ENCODE results near the gene PRKCA.

GRCh38 chr17:66767154-66767933 lies 464.9 kb downstream of the PRKCA start:
- TF ChIP-seq ZNF138 (CRISPR knock-in tag; conservative IDR thresholded peaks at IDR 0.05) (no peak), SMAD3 (CRISPR knock-in tag; IDR thresholded peaks at IDR 0.05; ENCODE audit: borderline replicate concordance) (no peak), ATF1 (CRISPR knock-in tag; IDR thresholded peaks at IDR 0.05) (no peak), CREB1 (CRISPR knock-in tag; IDR thresholded peaks at IDR 0.05) (no peak), USF2 (CRISPR knock-in tag; IDR thresholded peaks at IDR 0.05) (0 out of 2 replicates have a peak, but pooled peaks have one; percentile 7), ESRRA (CRISPR knock-in tag; IDR thresholded peaks at IDR 0.05; ENCODE audit: borderline replicate concordance) (no peak), SP1 (CRISPR knock-in tag; conservative IDR thresholded peaks at IDR 0.05) (no peak), ZNF423 (CRISPR knock-in tag; IDR thresholded peaks at IDR 0.05) (no peak), IRF2 (CRISPR knock-in tag; IDR thresholded peaks at IDR 0.05; ENCODE audit: borderline replicate concordance, low read depth) (no peak)

Data from WTC11 (cell line).